Body of pancreas (tissue), 4 donors: ENCODE results near the gene CLK1.

ENCODE experiments used
- POLR2A ChIP-seq, 3 donors: fragments of 450-650 bp; IDR thresholded peaks; one replicate each; pipeline ENCODE4 v1.6.1; 2016; ENCODE audit warnings: antibody characterized with exemption in 3 of 3, mild to moderate bottlenecking in 2 of 3
- TF ChIP-seq, protein P1 (sequence below), 7 experiments: fragments of 450-650 bp in 4 of 7; fragments of 200-600 bp in 3 of 7; sonication (generic) in 3 of 7; IDR thresholded peaks; one replicate each; pipeline ENCODE4 v1.5.1; 2016 to 2019; ENCODE audit warnings: antibody characterized with exemption in 7 of 7

- TF ChIP-seq, protein P1, sequence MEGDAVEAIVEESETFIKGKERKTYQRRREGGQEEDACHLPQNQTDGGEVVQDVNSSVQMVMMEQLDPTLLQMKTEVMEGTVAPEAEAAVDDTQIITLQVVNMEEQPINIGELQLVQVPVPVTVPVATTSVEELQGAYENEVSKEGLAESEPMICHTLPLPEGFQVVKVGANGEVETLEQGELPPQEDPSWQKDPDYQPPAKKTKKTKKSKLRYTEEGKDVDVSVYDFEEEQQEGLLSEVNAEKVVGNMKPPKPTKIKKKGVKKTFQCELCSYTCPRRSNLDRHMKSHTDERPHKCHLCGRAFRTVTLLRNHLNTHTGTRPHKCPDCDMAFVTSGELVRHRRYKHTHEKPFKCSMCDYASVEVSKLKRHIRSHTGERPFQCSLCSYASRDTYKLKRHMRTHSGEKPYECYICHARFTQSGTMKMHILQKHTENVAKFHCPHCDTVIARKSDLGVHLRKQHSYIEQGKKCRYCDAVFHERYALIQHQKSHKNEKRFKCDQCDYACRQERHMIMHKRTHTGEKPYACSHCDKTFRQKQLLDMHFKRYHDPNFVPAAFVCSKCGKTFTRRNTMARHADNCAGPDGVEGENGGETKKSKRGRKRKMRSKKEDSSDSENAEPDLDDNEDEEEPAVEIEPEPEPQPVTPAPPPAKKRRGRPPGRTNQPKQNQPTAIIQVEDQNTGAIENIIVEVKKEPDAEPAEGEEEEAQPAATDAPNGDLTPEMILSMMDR (IDR thresholded peaks at IDR 0.05), result no peak
- no peak for TF ChIP-seq POLR2A (IDR thresholded peaks at IDR 0.05)
Observed at GRCh38 chr2:200847269-200847668, 17.2 kb downstream of the CLK1 start.
